GOT3 (cell line): ENCODE measurements around the gene RFXANK.
"Not testable (repeated sequence)": the region's sequence is repeated elsewhere in the genome, so short reads cannot be mapped to it uniquely, and the experiment has no call there.

Experiments
- DNase-seq: peaks from one replicate; lab custom pipeline; 2025; ENCODE audit warnings: mixed read lengths; lab: John Stamatoyannopoulos, UW

The RFXANK gene

GRCh38 chr19:19206938-19207337, 14.9 kb downstream of the RFXANK start:
- no peak for DNase-seq

- no peak for DNase-seq
Observed at GRCh38 chr19:19207637-19208572, 15.8 kb downstream of the RFXANK start.

- no peak for DNase-seq
Observed at GRCh38 chr19:19209372-19209771, 17.3 kb downstream of the RFXANK start.

- no peak for DNase-seq
Observed at GRCh38 chr19:19211499-19212420, 19.7 kb downstream of the RFXANK start, which contains the start of gene NCAN. Gene NCAN, plus strand, starts transcription at chr19:19211958. Its CDS starts 4,996 bp downstream, at chr19:19216954.

- no peak for DNase-seq
Observed at GRCh38 chr19:19212916-19213315, 20.9 kb downstream of the RFXANK start.

- no peak for DNase-seq
Observed at GRCh38 chr19:19213426-19214158, 21.5 kb downstream of the RFXANK start.

- no peak for DNase-seq
Observed at GRCh38 chr19:19214159-19214490, 22.1 kb downstream of the RFXANK start.

- no peak for DNase-seq
Observed at GRCh38 chr19:19214892-19215291, 22.8 kb downstream of the RFXANK start.

- DNase-seq, result no peak
Observed at GRCh38 chr19:19215792-19216191, 23.7 kb downstream of the RFXANK start.

GRCh38 chr19:19217099-19217498, 25.0 kb downstream of the RFXANK start:
- DNase-seq, result no peak

GRCh38 chr19:19218911-19219310, 26.9 kb downstream of the RFXANK start:
- DNase-seq, result no peak

GRCh38 chr19:19221000-19221399, 28.9 kb downstream of the RFXANK start:
- not testable (repeated sequence) for DNase-seq

- no peak for DNase-seq
Observed at GRCh38 chr19:19223060-19223459, 31.0 kb downstream of the RFXANK start.

- DNase-seq, result no peak
Observed at GRCh38 chr19:19223636-19224035, 31.6 kb downstream of the RFXANK start.

GRCh38 chr19:19224150-19224851, 32.2 kb downstream of the RFXANK start:
- no peak for DNase-seq

- peak; percentile 14 for DNase-seq
Observed at GRCh38 chr19:19224852-19225494, 32.9 kb downstream of the RFXANK start.

- DNase-seq, result no peak
Observed at GRCh38 chr19:19226204-19226603, 34.1 kb downstream of the RFXANK start.

- DNase-seq, result no peak
Observed at GRCh38 chr19:19226663-19227062, 34.6 kb downstream of the RFXANK start.

- no peak for DNase-seq
Observed at GRCh38 chr19:19227217-19227616, 35.2 kb downstream of the RFXANK start.

GRCh38 chr19:19229701-19230100, 37.6 kb downstream of the RFXANK start:
- no peak for DNase-seq

GRCh38 chr19:19230999-19231398, 38.9 kb downstream of the RFXANK start:
- DNase-seq, result no peak
